Fibroblast of skin of abdomen (primary cell): Measurements from ENCODE around the gene MSANTD1. TPM values are rescaled to one million over a fixed set of nuclear protein-coding genes. Genes with fewer than 3 reads are reported as not detected.

Experiments used
- DNase-seq: peaks from one replicate; pipeline ENCODE4 v3.0.0-alpha.2; 2013
- polyA plus RNA-seq, 2 experiments: library from polyadenylated mRNA; unstranded; fragments of 120-200 nt; gene quantifications; one replicate each; pipeline ENCODE4 v1.2.1, GENCODE V29; 2013; ENCODE audit not compliant: insufficient read length in 2 of 2

MSANTD1 gene
- 0.09 TPM for polyA plus RNA-seq (2013, experiment 1 of 2; ENCODE audit: insufficient read length)
- polyA plus RNA-seq (2013, experiment 2 of 2; ENCODE audit: insufficient read length): 0.21 TPM

GRCh38 chr4:3248811-3249661 is at the start of gene MSANTD1:
TSS of gene MSANTD1 (plus strand) at chr4:3249159. CDS start at chr4:3249223, 64 bp downstream.
- peak; percentile 35 for DNase-seq

DNA sequence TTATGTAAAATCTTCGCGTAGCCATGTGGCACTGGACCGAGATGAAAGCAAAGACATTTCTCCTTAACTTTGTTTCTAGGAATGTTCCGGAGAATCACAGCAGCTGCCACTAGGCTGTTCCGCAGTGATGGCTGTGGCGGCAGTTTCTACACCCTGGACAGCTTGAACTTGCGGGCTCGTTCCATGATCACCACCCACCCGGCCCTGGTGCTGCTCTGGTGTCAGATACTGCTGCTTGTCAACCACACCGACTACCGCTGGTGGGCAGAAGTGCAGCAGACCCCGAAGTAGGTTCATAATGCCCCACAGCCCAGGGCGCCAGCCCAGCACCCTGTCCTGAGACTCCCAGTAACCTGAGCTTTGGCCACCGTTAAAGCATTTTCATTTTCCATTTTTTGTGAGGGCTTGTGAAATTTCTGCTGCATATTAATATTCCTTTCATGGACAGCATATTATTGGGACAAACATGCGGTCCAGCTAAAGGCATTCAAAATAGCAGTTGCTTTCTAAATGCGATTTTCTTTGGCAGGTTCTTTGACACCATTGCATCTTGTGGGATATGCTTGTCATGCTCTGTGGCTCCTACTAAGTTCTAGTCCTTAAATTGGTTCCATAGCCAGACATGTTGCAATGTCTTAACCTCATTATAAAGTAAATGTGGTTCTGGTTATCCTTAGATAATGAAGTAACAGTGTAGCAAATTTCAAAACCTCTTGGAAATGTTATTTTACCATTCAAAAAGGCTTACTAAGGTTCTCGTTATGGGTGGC is 49.1 kb upstream of the MSANTD1 start:
- DNase-seq: peak; percentile 61

DNA sequence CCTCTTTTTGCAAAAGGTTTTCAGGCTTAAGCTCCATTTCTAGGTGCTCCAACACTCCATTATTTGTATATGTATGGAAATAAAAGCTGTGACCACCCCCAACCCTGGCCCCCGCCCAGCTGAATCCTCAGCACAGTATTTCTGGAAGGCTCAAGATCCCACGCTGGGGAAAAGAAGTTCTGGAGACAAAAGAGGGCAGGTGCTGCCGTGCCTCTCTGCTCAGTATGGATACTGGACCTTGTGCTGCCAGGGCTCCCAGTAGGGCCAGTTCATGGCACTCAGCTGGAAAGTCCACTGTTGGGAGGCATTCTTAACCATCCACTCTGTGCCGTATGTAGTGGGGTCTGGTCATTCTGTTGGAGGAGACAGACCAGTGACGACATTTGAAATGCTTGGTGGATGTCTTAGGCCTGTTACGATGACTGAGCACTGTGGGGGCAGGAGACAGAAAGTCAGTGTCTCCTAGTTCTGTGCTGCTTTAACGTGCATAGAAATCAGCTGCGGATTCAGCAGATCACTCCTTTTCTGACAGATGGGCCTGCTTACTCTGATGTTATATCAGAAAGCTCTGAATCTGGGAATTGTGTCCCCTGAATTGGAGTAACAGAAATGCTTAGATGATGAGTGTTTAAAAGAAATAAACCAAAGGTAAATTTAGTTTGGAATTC is 48.4 kb upstream of the MSANTD1 start:
- no peak for DNase-seq

DNA sequence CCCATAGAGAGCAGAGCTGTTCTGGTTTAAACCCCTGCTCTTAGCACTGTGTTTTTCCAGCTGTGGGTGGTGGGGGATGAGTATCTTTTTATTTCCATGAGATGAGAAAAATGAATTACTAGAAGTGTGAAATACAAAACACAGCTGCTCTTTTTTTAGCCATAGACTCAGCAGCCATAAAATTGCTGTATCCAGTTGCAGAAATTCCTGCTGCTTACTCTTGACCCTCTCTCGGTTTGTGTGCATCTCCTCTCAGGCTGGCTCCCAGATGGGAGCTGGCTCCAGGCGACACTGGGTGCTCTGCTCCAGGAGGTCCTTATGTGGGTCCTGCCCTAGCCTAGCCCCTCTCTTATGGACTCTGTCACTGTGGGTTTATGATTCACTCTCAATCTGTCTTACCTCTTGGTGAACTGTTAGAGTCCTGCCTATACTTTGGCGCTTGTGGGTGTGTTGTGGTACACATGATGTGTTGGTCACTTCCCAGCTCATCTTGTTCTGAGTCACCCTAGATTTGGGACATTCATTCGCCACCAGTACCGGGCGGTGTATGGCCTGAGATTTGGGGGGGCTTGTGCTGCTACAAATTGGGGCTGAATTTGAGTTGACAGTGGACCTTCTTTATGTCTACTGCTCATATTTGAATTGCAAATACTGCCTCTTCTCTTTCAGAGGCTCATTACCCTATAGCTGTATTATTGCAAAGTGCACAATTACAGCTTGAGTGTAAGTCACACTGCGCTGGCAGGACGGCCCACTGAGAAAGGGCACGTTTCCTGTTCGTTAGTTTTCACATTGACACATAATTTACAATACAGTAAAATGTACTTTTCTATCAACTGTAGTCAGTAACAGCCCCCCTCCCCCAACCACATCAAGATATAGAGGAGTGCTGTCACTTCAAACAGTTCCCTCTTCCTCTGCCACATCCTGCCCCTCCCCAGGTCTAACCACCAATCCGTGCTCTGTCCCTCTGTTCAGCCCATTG is 46.9 kb upstream of the MSANTD1 start:
- peak; percentile 24 for DNase-seq

- DNase-seq: no peak
These were observed 45.8 kb upstream of the MSANTD1 start for GRCh38 chr4:3202836-3203820.

GRCh38 chr4:3203971-3204431 is 45.0 kb upstream of the MSANTD1 start:
- peak; percentile 36 for DNase-seq

GRCh38 chr4:3205995-3206394 is 43.0 kb upstream of the MSANTD1 start:
- no peak for DNase-seq

DNA sequence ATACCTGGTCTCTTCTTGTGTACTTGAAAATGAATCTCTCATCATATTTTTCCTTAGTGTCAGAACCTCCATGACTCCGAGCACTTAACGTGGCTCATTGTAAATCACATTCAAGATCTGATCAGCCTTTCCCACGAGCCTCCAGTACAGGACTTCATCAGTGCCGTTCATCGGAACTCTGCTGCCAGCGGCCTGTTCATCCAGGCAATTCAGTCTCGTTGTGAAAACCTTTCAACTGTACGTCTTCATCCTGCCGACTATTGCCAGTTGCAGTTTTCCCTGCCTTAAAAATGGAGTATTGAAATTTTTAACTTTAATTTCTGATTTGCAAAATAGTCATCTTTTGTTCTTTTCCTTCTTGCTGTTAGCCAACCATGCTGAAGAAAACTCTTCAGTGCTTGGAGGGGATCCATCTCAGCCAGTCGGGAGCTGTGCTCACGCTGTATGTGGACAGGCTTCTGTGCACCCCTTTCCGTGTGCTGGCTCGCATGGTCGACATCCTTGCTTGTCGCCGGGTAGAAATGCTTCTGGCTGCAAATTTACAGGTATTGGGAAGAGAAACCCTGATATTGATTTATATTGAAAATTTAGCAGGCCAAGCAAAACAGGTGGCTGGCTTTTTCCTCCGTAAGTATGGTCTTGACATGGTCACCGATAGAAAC is 42.4 kb upstream of the MSANTD1 start:
- no peak for DNase-seq

DNA sequence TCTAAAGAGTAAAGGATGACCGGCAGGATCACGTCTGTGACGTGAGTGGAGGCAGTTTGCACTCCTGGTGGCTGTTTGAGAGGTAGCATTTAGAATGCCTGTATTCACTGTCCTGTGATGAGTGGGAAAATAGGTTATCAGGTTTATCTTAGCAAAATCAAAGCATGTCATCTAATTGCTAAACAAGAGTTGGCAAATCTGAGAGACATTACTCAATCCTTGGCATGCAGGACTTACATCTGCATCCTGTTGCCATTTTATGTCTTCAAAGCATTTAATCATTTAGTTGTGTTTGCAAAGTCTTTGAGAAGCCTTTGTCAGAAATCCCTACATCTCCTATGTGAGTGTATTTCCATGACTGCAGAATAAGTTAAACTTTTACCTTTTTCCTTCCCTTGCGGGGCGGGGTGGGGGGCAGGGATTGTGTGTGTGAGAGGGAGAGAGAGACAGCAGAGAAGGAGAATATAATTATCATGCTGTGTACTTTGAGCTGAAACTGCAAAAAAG is 41.4 kb upstream of the MSANTD1 start:
- DNase-seq: no peak

- no peak for DNase-seq
These were observed 40.1 kb upstream of the MSANTD1 start for GRCh38 chr4:3208826-3209225.

GRCh38 chr4:3209551-3210325 is 39.2 kb upstream of the MSANTD1 start:
- DNase-seq: no peak

DNA sequence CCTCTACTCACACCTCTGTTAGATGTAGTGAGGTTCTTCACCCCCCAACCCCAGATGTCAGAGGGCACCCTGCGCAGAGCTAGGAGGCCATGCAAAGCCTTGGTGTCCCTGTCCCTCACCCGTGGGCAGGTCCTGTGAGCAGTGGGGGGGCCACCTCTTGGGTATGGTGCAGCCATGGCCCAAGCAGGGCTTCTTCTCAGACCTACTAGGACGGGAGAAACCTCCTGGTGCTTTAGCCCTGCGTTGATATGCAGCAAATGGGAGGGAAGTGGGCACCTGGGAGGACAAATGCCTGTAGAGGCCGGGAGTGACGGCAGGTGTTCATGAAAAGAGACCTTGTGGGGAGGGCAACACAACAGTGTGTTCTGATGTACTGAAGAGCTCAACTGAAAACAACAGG is 38.5 kb upstream of the MSANTD1 start:
- DNase-seq: no peak

GRCh38 chr4:3211866-3212265 is 37.1 kb upstream of the MSANTD1 start:
- DNase-seq: no peak

DNA sequence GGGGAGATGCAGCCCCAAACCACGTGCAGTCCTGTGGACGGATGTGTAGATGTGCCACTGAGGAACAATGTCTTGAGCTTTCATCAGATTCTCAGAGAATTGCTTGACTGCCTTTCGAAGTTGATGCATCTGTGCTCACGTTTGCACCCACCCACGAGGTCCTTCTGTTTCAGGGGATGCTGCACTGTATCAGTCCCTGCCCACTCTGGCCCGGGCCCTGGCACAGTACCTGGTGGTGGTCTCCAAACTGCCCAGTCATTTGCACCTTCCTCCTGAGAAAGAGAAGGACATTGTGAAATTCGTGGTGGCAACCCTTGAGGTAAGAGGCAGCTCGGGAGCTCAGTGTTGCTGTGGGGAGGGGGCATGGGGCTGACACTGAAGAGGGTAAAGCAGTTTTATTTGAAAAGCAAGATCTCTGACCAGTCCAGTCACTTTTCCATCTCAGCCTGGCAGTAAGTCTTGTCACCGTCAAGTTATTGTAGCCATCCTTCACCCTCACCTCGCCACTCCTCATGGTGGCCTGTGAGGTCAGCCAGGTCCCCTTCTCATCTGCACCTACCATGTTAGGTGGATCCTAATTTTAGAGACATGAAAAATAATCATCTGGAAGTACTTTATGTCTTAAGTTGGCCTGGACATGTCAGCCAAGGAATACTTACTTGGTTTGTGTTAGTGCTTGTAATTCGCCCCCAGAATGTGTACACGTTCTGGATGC is 36.4 kb upstream of the MSANTD1 start:
- DNase-seq: no peak

GRCh38 chr4:3213106-3213425 is 35.9 kb upstream of the MSANTD1 start:
- DNase-seq: no peak

DNA sequence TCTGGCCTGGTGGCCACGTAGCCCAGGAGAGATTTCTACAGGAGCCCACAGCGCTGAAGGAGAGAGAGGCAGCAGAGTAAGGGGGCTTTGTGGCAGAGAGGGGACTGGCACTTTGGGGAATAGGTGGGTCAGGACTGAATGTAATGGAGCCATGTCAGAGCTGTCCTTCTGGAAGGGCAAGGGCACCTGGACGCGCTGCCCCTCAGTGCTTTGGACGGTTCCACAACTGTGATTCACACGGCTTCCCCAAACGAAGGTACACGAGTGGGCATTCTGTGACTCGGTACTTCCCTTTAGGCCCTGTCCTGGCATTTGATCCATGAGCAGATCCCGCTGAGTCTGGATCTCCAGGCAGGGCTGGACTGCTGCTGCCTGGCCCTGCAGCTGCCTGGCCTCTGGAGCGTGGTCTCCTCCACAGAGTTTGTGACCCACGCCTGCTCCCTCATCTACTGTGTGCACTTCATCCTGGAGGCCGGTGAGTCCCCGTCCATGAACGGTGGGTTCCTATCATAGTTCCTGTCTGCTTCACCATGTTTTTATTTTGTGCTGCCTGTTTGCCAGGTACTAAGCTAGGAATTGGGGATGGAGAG is 35.2 kb upstream of the MSANTD1 start:
- DNase-seq: no peak

- no peak for DNase-seq
These were observed 33.7 kb upstream of the MSANTD1 start for GRCh38 chr4:3215256-3215655.

GRCh38 chr4:3215733-3216132 is 33.2 kb upstream of the MSANTD1 start:
- no peak for DNase-seq
